ENCODE results near the gene C8B. TPM values are rescaled to one million over a fixed set of nuclear protein-coding genes. Genes with fewer than 3 reads are reported as not detected.

The C8B gene
- total and polyA plus RNA-seq, 2 experiments from 2014 or later = not detected

GRCh38 chr1:56881417-56881816, 84.4 kb downstream of the C8B start (continued):
- no peak for TF ChIP-seq ZNF462 (CRISPR knock-in tag; IDR thresholded peaks at IDR 0.05)
- TF ChIP-seq ZNF331 (CRISPR knock-in tag; IDR thresholded peaks at IDR 0.05; ENCODE audit: low read depth) = no peak
- no peak for TF ChIP-seq JUNB (IDR thresholded peaks at IDR 0.05; ENCODE audit: unreplicated experiment)
- no peak for TF ChIP-seq EZH2 (IDR thresholded peaks at IDR 0.05; ENCODE audit: low read depth, unreplicated experiment)

- Histone ChIP-seq H3K27ac (ENCODE audit: low read depth) (no peak overlapping the region), H3K4me1 (ENCODE audit: insufficient read depth) (no peaks in the 10 kb centered on the region), H2AFZ (no peak overlapping the region), H3K4me3 (no peak overlapping the region), H3K79me2 (replicated peaks; ENCODE audit: insufficient read depth) (no peaks in the 10 kb centered on the region), H3K27me3 (ENCODE audit: insufficient read depth) (no peaks in the 10 kb centered on the region), H3F3A (replicated peaks; ENCODE audit: low read depth) (no peaks in the 10 kb centered on the region), H3K4me2 (no peak overlapping the region), H4K20me1 (replicated peaks; ENCODE audit: insufficient read depth) (no peaks in the 10 kb centered on the region), H3K9me2 (ENCODE audit: insufficient read depth) (peaks cover 3% of the 10 kb centered on the region; the same call in 1 of the 2 replicates), H3K36me3 (ENCODE audit: insufficient read depth) (no peaks in the 10 kb centered on the region)
- H3K4me3 Mint-ChIP-seq = no peak overlapping the region
- ATAC-seq (no peak), DNase-seq (ENCODE audit: low spot score) (no peak)
- no peak overlapping the region for H3K27ac Mint-ChIP-seq
- H3K36me3 Mint-ChIP-seq (ENCODE audit: low read depth) = no peaks in the 10 kb centered on the region
- no peaks in the 10 kb centered on the region for H3K27me3 Mint-ChIP-seq (ENCODE audit: insufficient read depth, low read depth, poor library complexity)
- H3K9me3 Mint-ChIP-seq = no peaks in the 10 kb centered on the region
- H3K4me1 Mint-ChIP-seq = no peaks in the 10 kb centered on the region
- TF ChIP-seq ZNF462 (CRISPR knock-in tag; IDR thresholded peaks at IDR 0.05) (no peak), STAT1 (IDR thresholded peaks at IDR 0.05; ENCODE audit: unreplicated experiment) (no peak), EZH2 (IDR thresholded peaks at IDR 0.05; ENCODE audit: low read depth, unreplicated experiment) (no peak), POLR2AphosphoS5 (IDR thresholded peaks at IDR 0.05; ENCODE audit: low read depth) (no peak), CREB1 (CRISPR knock-in tag; IDR thresholded peaks at IDR 0.05; ENCODE audit: low read depth) (no peak), CTCF (conservative IDR thresholded peaks at IDR 0.05; ENCODE audit: low read depth in 2 of 2) (no peak)
Observed at GRCh38 chr1:56880774-56881173, 85.0 kb downstream of the C8B start.

Data from GM23338 (cell line).